ENCODE results near the gene DLGAP4. TPM values are rescaled to one million over a fixed set of nuclear protein-coding genes. Genes with fewer than 3 reads are reported as not detected.

Gene DLGAP4
- total and polyA plus RNA-seq, 2 of the 8 experiments (the other 6 are each of a cell fraction or from before 2014, with no cell fraction given), result 41.2 to 57.2 TPM

DNA sequence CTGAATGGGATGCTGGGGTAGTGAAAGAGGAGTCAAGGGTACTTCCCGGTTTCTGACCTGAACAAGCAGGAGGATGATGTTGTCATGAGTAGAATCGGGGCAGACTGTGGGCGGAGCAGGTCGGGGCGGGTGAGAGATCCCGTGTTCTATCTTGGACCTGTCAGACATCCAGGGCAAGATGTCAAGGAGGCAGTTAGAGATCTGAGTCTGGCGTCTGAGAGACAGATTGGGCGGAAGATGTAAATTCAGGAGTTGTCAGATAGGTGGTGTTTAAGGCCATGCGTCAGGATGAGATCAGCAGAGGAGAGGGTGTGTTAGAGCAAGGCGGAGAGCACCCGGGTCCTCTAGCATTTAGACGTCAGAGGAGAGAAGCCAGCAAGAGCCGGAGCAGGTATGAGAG lies 115.5 kb downstream of the DLGAP4 start:
- Histone ChIP-seq H3K79me1 (ENCODE audit: low read depth, low read length) (no peaks in the 10 kb centered on the region), H2BK20ac (ENCODE audit: low read length) (no peak overlapping the region), H2AK5ac (ENCODE audit: low read depth, low read length) (no peak overlapping the region), H4K20me1 (replicated peaks in 1 of 2; ENCODE audit: control insufficient read depth in 1 of 2, insufficient read depth in 2 of 2, low read length in 2 of 2) (peaks cover 0 to 1% of the 10 kb centered on the region in 2 experiments), H3K18ac (ENCODE audit: extremely low read depth, low read length) (no peak overlapping the region), H4K5ac (ENCODE audit: insufficient read length, low read depth, low read length) (no peak overlapping the region), H3K4ac (replicated peaks; ENCODE audit: insufficient read length, low read depth, low read length) (no peak overlapping the region), H3K27ac (ENCODE audit: low read depth, low read length) (no peak overlapping the region), H3K9ac (replicated peaks in 1 of 4; ENCODE audit: extremely low read depth in 1 of 4, low read depth in 3 of 4, low read length in 3 of 4) (no peak overlapping the region), H2BK12ac (ENCODE audit: low read depth, low read length) (no peak overlapping the region), H3K36me3 (ENCODE audit: control insufficient read depth in 2 of 4, insufficient read depth in 4 of 4, low read length in 3 of 4) (no peaks in the 10 kb centered on the region), H3K4me2 (ENCODE audit: insufficient read depth in 1 of 2, low read depth in 2 of 2, low read length in 2 of 2) (no peak overlapping the region), H3K79me2 (ENCODE audit: control insufficient read depth in 1 of 2, insufficient read depth in 2 of 2, low read length in 2 of 2) (no peaks in the 10 kb centered on the region), H4K8ac (ENCODE audit: extremely low read depth, insufficient read depth, low read length) (no peak overlapping the region), H3K56ac (replicated peaks; ENCODE audit: insufficient read length, low read depth, low read length) (no peak overlapping the region), H2BK120ac (replicated peaks; ENCODE audit: low read depth, low read length) (no peak overlapping the region), H2AFZ (ENCODE audit: low read length) (no peak overlapping the region), H3K4me3 (ENCODE audit: extremely low read depth in 1 of 4, insufficient read depth in 2 of 4, low read depth in 3 of 4, low read length in 4 of 4) (no peak overlapping the region), H4K91ac (replicated peaks; ENCODE audit: insufficient read length, low read length) (no peak overlapping the region), H3K9me3 (ENCODE audit: insufficient read depth in 2 of 2, low read depth in 1 of 2, low read length in 1 of 2) (no peaks in the 10 kb centered on the region), H2BK15ac (ENCODE audit: low read length) (no peak overlapping the region), H3K23me2 (ENCODE audit: low read depth, low read length) (no peaks in the 10 kb centered on the region), H3K14ac (ENCODE audit: insufficient read length) (no peak overlapping the region), H2BK5ac (ENCODE audit: low read depth, low read length) (no peak overlapping the region), H3K27me3 (replicated peaks in 1 of 4; ENCODE audit: control insufficient read depth in 3 of 4, extremely low read depth in 1 of 4, insufficient read depth in 3 of 4, low read length in 3 of 4) (no peaks in the 10 kb centered on the region), H3K4me1 (replicated peaks in 1 of 4; ENCODE audit: control insufficient read depth in 3 of 4, insufficient read depth in 4 of 4, low read length in 3 of 4) (no peaks in the 10 kb centered on the region), H3K23ac (ENCODE audit: insufficient read length) (no peak overlapping the region)
- DNase-seq (ENCODE audit: low read depth in 1 of 2, low spot score in 2 of 2) (no peak), FAIRE-seq (no peak)
- WGBS, 2 experiments (ENCODE audit: extremely low coverage in 1 of 2, insufficient coverage in 1 of 2, insufficient read length in 1 of 2, insufficient replicate concordance in 2 of 2, low coverage in 1 of 2, low lambda C conversion rate in 2 of 2, missing lambda C conversion rate in 1 of 2), result 85% methylated on average over 13 of the region's 13 CpGs; no CpG with 5 or more reads in 1 of the 2 experiments
- CTCF ChIA-PET (ENCODE audit: partially characterized antibody), result no interaction called here
- POLR2A ChIA-PET (ENCODE audit: partially characterized antibody), result no interaction called here
- TF ChIP-seq POLR2AphosphoS5 (IDR thresholded peaks at IDR 0.05; ENCODE audit: low read depth, low read length), result no peak
- no peak for TF ChIP-seq KDM4A (IDR thresholded peaks at IDR 0.05; ENCODE audit: low read depth, low read length, severe bottlenecking)
- no peak for TF ChIP-seq TCF12 (IDR thresholded peaks at IDR 0.05; ENCODE audit: low read depth, low read length)
- TF ChIP-seq, protein P1, sequence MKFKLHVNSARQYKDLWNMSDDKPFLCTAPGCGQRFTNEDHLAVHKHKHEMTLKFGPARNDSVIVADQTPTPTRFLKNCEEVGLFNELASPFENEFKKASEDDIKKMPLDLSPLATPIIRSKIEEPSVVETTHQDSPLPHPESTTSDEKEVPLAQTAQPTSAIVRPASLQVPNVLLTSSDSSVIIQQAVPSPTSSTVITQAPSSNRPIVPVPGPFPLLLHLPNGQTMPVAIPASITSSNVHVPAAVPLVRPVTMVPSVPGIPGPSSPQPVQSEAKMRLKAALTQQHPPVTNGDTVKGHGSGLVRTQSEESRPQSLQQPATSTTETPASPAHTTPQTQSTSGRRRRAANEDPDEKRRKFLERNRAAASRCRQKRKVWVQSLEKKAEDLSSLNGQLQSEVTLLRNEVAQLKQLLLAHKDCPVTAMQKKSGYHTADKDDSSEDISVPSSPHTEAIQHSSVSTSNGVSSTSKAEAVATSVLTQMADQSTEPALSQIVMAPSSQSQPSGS (IDR thresholded peaks at IDR 0.05; ENCODE audit: low read length), result no peak
- TF ChIP-seq, protein P2, sequence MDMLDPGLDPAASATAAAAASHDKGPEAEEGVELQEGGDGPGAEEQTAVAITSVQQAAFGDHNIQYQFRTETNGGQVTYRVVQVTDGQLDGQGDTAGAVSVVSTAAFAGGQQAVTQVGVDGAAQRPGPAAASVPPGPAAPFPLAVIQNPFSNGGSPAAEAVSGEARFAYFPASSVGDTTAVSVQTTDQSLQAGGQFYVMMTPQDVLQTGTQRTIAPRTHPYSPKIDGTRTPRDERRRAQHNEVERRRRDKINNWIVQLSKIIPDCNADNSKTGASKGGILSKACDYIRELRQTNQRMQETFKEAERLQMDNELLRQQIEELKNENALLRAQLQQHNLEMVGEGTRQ (IDR thresholded peaks at IDR 0.05; ENCODE audit: low read length), result no peak
- no peak for TF ChIP-seq KDM5A (IDR thresholded peaks at IDR 0.05; ENCODE audit: low read length)
- TF ChIP-seq TAF7 (optimal IDR thresholded peaks at IDR 0.05; ENCODE audit: borderline replicate concordance, low read depth, low read length), result no peak
- TF ChIP-seq BRCA1 (IDR thresholded peaks at IDR 0.05; ENCODE audit: low read depth, low read length), result no peak
- TF ChIP-seq SP2 (IDR thresholded peaks at IDR 0.05; ENCODE audit: low read length), result no peak
- no peak for TF ChIP-seq SIX5 (IDR thresholded peaks at IDR 0.05; ENCODE audit: low read depth, low read length)
- TF ChIP-seq MAFK (IDR thresholded peaks at IDR 0.05; ENCODE audit: low read depth, low read length), result no peak
- TF ChIP-seq, protein P3, sequence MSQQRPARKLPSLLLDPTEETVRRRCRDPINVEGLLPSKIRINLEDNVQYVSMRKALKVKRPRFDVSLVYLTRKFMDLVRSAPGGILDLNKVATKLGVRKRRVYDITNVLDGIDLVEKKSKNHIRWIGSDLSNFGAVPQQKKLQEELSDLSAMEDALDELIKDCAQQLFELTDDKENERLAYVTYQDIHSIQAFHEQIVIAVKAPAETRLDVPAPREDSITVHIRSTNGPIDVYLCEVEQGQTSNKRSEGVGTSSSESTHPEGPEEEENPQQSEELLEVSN (IDR thresholded peaks at IDR 0.05), result no peak

All from H1 (cell line).